DOHH2 (cell line): ENCODE data around the gene MROH8.

ENCODE experiments used
- EZH2phosphoT487 ChIP-seq: fragments of 200-600 bp; sonication (generic); IDR thresholded peaks from 2 replicates; pipeline ENCODE4 v1.6.1; 2017; ENCODE audit warnings: borderline replicate concordance, mild to moderate bottlenecking, antibody characterized with exemption, low read length, moderate library complexity, mixed read lengths
- TF ChIP-seq, protein P1 (sequence below): fragments of 200-600 bp; sonication (generic); IDR thresholded peaks from one replicate; pipeline ENCODE4 v1.5.1; 2014; ENCODE audit warnings: antibody characterized with exemption, mild to moderate bottlenecking, low read depth, low read length; ENCODE audit not compliant: poor library complexity, severe bottlenecking

DNA sequence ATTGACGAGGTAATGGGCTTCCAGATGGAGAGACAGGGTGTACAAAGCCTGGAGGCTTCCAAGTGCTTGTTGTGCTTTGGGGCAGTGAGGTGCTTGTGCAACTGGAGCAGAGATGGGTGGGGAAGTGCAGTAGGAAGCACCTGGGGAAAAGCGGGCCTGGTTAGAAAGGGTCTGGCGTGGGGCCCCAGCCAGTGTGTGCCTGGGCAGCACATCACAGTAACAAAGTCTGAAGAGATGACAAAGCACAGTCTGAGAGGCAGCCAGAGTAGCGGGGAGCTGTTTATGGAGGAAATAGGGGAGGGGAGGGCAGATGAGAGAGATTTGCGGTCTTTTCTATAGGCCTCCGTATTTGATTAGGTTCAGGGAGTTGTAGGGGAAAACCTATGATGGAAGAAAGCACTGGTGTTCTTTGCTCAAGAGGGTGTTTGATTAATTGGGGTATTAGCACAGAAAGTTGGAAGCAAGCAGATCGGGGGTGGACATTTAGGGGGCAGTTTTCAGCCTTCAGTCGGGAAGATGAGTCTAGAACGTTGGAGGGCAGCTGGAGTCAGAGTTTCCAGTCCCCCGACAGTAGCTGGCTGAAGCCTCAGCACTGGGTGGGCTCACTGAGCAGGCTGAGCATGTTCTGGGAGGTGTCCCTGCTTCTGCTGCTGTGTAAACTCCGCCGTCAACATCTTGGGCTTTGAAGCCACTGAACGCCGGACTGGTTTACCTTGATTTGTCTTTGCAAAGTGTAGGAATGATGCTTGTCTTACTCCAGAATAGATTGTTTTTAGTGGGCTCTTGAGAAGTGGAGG is 15.5 kb upstream of the MROH8 start:
- TF ChIP-seq, protein P1, sequence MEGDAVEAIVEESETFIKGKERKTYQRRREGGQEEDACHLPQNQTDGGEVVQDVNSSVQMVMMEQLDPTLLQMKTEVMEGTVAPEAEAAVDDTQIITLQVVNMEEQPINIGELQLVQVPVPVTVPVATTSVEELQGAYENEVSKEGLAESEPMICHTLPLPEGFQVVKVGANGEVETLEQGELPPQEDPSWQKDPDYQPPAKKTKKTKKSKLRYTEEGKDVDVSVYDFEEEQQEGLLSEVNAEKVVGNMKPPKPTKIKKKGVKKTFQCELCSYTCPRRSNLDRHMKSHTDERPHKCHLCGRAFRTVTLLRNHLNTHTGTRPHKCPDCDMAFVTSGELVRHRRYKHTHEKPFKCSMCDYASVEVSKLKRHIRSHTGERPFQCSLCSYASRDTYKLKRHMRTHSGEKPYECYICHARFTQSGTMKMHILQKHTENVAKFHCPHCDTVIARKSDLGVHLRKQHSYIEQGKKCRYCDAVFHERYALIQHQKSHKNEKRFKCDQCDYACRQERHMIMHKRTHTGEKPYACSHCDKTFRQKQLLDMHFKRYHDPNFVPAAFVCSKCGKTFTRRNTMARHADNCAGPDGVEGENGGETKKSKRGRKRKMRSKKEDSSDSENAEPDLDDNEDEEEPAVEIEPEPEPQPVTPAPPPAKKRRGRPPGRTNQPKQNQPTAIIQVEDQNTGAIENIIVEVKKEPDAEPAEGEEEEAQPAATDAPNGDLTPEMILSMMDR = no peak
- no peak for TF ChIP-seq EZH2phosphoT487
